Fibroblast of lung (primary cell): ENCODE data around the gene CTNNA2. TPM values are rescaled to one million over a fixed set of nuclear protein-coding genes. Genes with fewer than 3 reads are reported as not detected.

ENCODE experiments used
- DNase-seq, 2 donors: peaks; one replicate each; pipeline versions ENCODE4 v3.0.0 to v3.0.0-alpha.2; 2010; ENCODE audit warnings: low read depth in 2 of 2
- H2AFZ ChIP-seq: 2 replicates; pipeline ENCODE4 v1.5.1; 2012; ENCODE audit warnings: low read length, control low read depth, inconsistent platforms
- H3K27ac ChIP-seq: 2 replicates; pipeline ENCODE4 v1.5.1; 2011; ENCODE audit warnings: low read length, control low read depth; ENCODE audit not compliant: insufficient read depth
- H3K27me3 ChIP-seq: 2 replicates; pipeline ENCODE4 v1.5.1; 2011; ENCODE audit warnings: mild to moderate bottlenecking, low read length; ENCODE audit not compliant: control insufficient read depth, insufficient read depth
- H3K36me3 ChIP-seq: 2 replicates; pipeline ENCODE4 v1.5.1; 2011; ENCODE audit warnings: low read length; ENCODE audit not compliant: control insufficient read depth, insufficient read depth
- H3K4me1 ChIP-seq: 2 replicates; pipeline ENCODE4 v1.5.1; 2011; ENCODE audit warnings: low read length; ENCODE audit not compliant: control insufficient read depth, insufficient read depth; ENCODE audit errors: extremely low read depth
- H3K4me2 ChIP-seq: 2 replicates; pipeline ENCODE4 v1.5.1; 2011; ENCODE audit warnings: low read length, control low read depth; ENCODE audit not compliant: insufficient read depth; ENCODE audit errors: extremely low read depth
- H3K4me3 ChIP-seq, 4 experiments: fragments of 200-600 bp in 1 of 4; sonication (generic) in 1 of 4; replicated peaks in 1 of 4; 2 replicates each; pipeline ENCODE4 v1.5.1; 2011 to 2016; ENCODE audit warnings: low read length in 4 of 4, low read depth in 3 of 4, mild to moderate bottlenecking in 3 of 4, control low read depth in 2 of 4, inconsistent platforms in 1 of 4, mixed read lengths in 1 of 4; ENCODE audit not compliant: insufficient read depth in 1 of 4; ENCODE audit errors: control extremely low read depth in 1 of 4
- H3K79me2 ChIP-seq: 2 replicates; pipeline ENCODE4 v1.5.1; 2012; ENCODE audit warnings: mild to moderate bottlenecking, low read length, inconsistent platforms; ENCODE audit not compliant: control insufficient read depth, insufficient read depth
- H3K9ac ChIP-seq: 2 replicates; pipeline ENCODE4 v1.5.1; 2011; ENCODE audit warnings: mild to moderate bottlenecking, low read length, control low read depth; ENCODE audit not compliant: insufficient read depth
- H3K9me3 ChIP-seq: 2 replicates; pipeline ENCODE4 v1.5.1; 2012; ENCODE audit warnings: low read depth, low read length; ENCODE audit not compliant: control insufficient read depth, insufficient read depth
- H4K20me1 ChIP-seq: 2 replicates; pipeline ENCODE4 v1.5.1; 2011; ENCODE audit warnings: low read length; ENCODE audit not compliant: control insufficient read depth, insufficient read depth; ENCODE audit errors: extremely low read depth
- CTCF ChIP-seq, 2 donors: IDR thresholded peaks in 1 of 2; conservative IDR thresholded peaks in 1 of 2; 1 replicate in 1 of 2; 2 replicates in 1 of 2; pipeline ENCODE4 v1.5.1; 2011 to 2012; ENCODE audit warnings: low read length in 2 of 2, control low read depth in 1 of 2, inconsistent platforms in 1 of 2, low read depth in 1 of 2, mild to moderate bottlenecking in 1 of 2
- EZH2 ChIP-seq: IDR thresholded peaks from 2 replicates; pipeline ENCODE4 v1.5.1; 2012; ENCODE audit warnings: low read length, control low read depth, mild to moderate bottlenecking; ENCODE audit errors: missing control alignments
- polyA plus RNA-seq, 2 donors: library from polyadenylated mRNA; depleted of rRNA in 1 of 2; stranded (reverse) in 1 of 2; unstranded in 1 of 2; fragments of >200 nt; gene quantifications; 2 replicates each; pipeline ENCODE4 v1.2.1, GENCODE V29; 2011 to 2012; ENCODE audit warnings: missing spikeins in 1 of 2
- total RNA-seq: library from RNA; depleted of rRNA; stranded (reverse); fragments of >200 nt; gene quantifications from 2 replicates; pipeline ENCODE4 v1.2.1, GENCODE V29; 2014

Gene CTNNA2
- total and polyA plus RNA-seq, 2 donors (not counting 1 experiment from before 2014, with no cell fraction given), result not detected

- Histone ChIP-seq H3K9ac (no peak overlapping the region), H2AFZ (no peak overlapping the region), H3K79me2 (no peaks in the 10 kb centered on the region), H3K36me3 (no peaks in the 10 kb centered on the region), H3K4me1 (no peaks in the 10 kb centered on the region), H3K9me3 (no peaks in the 10 kb centered on the region), H3K4me3 (no peak overlapping the region), H3K27me3 (no peaks in the 10 kb centered on the region), H4K20me1 (no peaks in the 10 kb centered on the region), H3K4me2 (no peak overlapping the region), H3K27ac (no peak overlapping the region)
- TF ChIP-seq CTCF (conservative IDR thresholded peaks at IDR 0.05 in 1 of 2, IDR thresholded peaks at IDR 0.05 in 1 of 2; ENCODE audit: low read depth in 1 of 2, low read length in 2 of 2) (no peak), EZH2 (no peak)
- DNase-seq, result no peak
Observed at GRCh38 chr2:80266231-80266630, 753.4 kb downstream of the CTNNA2 start.

- Histone ChIP-seq H3K27me3 (no peaks in the 10 kb centered on the region), H3K27ac (no peak overlapping the region), H3K4me3 (no peak overlapping the region), H3K9ac (no peak overlapping the region), H3K36me3 (no peaks in the 10 kb centered on the region), H2AFZ (no peak overlapping the region), H3K4me1 (no peaks in the 10 kb centered on the region), H3K4me2 (no peak overlapping the region), H4K20me1 (no peaks in the 10 kb centered on the region), H3K79me2 (no peaks in the 10 kb centered on the region), H3K9me3 (no peaks in the 10 kb centered on the region)
- no peak for DNase-seq
- TF ChIP-seq EZH2 (no peak), CTCF (conservative IDR thresholded peaks at IDR 0.05 in 1 of 2, IDR thresholded peaks at IDR 0.05 in 1 of 2; ENCODE audit: low read depth in 1 of 2, low read length in 2 of 2) (no peak)
Observed at GRCh38 chr2:80269806-80270205, 757.0 kb downstream of the CTNNA2 start.

- DNase-seq, result no peak
- H3K4me2 ChIP-seq, result no peak overlapping the region
Observed at GRCh38 chr2:80280598-80280997, 767.7 kb downstream of the CTNNA2 start.

More at GRCh38 chr2:80280598-80280997, 767.7 kb downstream of the CTNNA2 start:
- no peaks in the 10 kb centered on the region for H3K36me3 ChIP-seq
- no peak overlapping the region for H3K9ac ChIP-seq
- no peak for TF ChIP-seq CTCF (conservative IDR thresholded peaks at IDR 0.05 in 1 of 2, IDR thresholded peaks at IDR 0.05 in 1 of 2; ENCODE audit: low read depth in 1 of 2, low read length in 2 of 2)
- TF ChIP-seq EZH2, result no peak
- H3K9me3 ChIP-seq, result no peaks in the 10 kb centered on the region
- H2AFZ ChIP-seq, result no peak overlapping the region
- H3K79me2 ChIP-seq, result no peaks in the 10 kb centered on the region
- H4K20me1 ChIP-seq, result no peaks in the 10 kb centered on the region
- no peak overlapping the region for H3K27ac ChIP-seq
- H3K4me3 ChIP-seq, result no peak overlapping the region
- H3K4me1 ChIP-seq, result no peaks in the 10 kb centered on the region
- no peaks in the 10 kb centered on the region for H3K27me3 ChIP-seq
